Fibroblast of pulmonary artery (primary cell): ENCODE measurements around the gene FBXW2.

Experiments used
- DNase-seq: peaks from one replicate; pipeline ENCODE4 v3.0.0-alpha.2; 2010; ENCODE audit warnings: low read depth
- H3K4me3 ChIP-seq: replicated peaks from 2 replicates; pipeline ENCODE4 v1.5.1; 2011; ENCODE audit warnings: low read depth, mild to moderate bottlenecking, control low read depth, low read length, moderate library complexity
- CTCF ChIP-seq: IDR thresholded peaks from 2 replicates; pipeline ENCODE4 v1.5.1; 2011; ENCODE audit warnings: mild to moderate bottlenecking, control low read depth, low read length, inconsistent platforms; ENCODE audit errors: missing control alignments

The FBXW2 gene

GRCh38 chr9:120792898-120793765, at the start of gene FBXW2:
Gene FBXW2 (minus strand): TSS chr9:120793416. CDS start chr9:120788258, 5,158 bp downstream.
- TF ChIP-seq CTCF: no peak
- peak within 1 kb of the TSS; percentile 72 for H3K4me3 ChIP-seq

GRCh38 chr9:120841930-120842684, 48.9 kb upstream of the FBXW2 start:
- peak overlapping the region; percentile 97 for H3K4me3 ChIP-seq
- DNase-seq: no peak
- TF ChIP-seq CTCF: no peak

More at GRCh38 chr9:120792898-120793765, at the start of gene FBXW2:
- DNase-seq: peak; percentile 92

GRCh38 chr9:120839146-120839545, 45.9 kb upstream of the FBXW2 start:
- no peak overlapping the region for H3K4me3 ChIP-seq
- peak; percentile 21 for DNase-seq
- TF ChIP-seq CTCF: no peak

GRCh38 chr9:120837921-120838320, 44.7 kb upstream of the FBXW2 start:
- H3K4me3 ChIP-seq: no peak overlapping the region
- DNase-seq: no peak
- no peak for TF ChIP-seq CTCF

- TF ChIP-seq CTCF: no peak
- H3K4me3 ChIP-seq: no peak overlapping the region
Measured at GRCh38 chr9:120833325-120833724, 40.1 kb upstream of the FBXW2 start.

GRCh38 chr9:120832807-120833206, 39.6 kb upstream of the FBXW2 start:
- H3K4me3 ChIP-seq: no peak overlapping the region
- DNase-seq: no peak
- TF ChIP-seq CTCF: no peak

More at GRCh38 chr9:120833325-120833724, 40.1 kb upstream of the FBXW2 start:
- DNase-seq: no peak
